Heart left ventricle (tissue), 16 donors: ENCODE results near the gene CHN1. TPM values are rescaled to one million over a fixed set of nuclear protein-coding genes. Genes with fewer than 3 reads are reported as not detected.

Experiments used
- ATAC-seq, 4 donors: fragments of 200-7000 bp; cut with Tn5 transposase; one replicate each; pipeline ENCODE4 v1.9.1; 2020 to 2022; ENCODE audit warnings: moderate library complexity in 4 of 4, mild to moderate bottlenecking in 3 of 4, moderate number of reproducible peaks in 1 of 4
- DNase-seq, 5 donors: peaks; one replicate each; pipeline ENCODE4 v3.0.0-alpha.2; 2020
- H3K27ac ChIP-seq, 12 donors: fragments of 200-600 bp; sonication (generic) in 4 of 12; one replicate each; pipeline versions ENCODE4 v1.5.0 to v1.8.0; 2016 to 2022; ENCODE audit warnings: mild to moderate bottlenecking in 2 of 12
- H3K27me3 ChIP-seq, 9 donors: fragments of 200-600 bp; sonication (generic) in 2 of 9; one replicate each; pipeline versions ENCODE4 v1.5.1 to v1.8.0; 2016 to 2022; ENCODE audit warnings: mild to moderate bottlenecking in 3 of 9
- H3K36me3 ChIP-seq, 9 donors: fragments of 200-600 bp; sonication (generic) in 2 of 9; one replicate each; pipeline versions ENCODE4 v1.5.0 to v1.8.0; 2018 to 2022; ENCODE audit warnings: mild to moderate bottlenecking in 2 of 9
- H3K4me1 ChIP-seq, 12 donors: fragments of 200-600 bp; sonication (generic) in 4 of 12; one replicate each; pipeline versions ENCODE4 v1.5.0 to v1.8.0; 2016 to 2022; ENCODE audit warnings: mild to moderate bottlenecking in 3 of 12
- H3K4me3 ChIP-seq, 12 donors: fragments of 200-600 bp; sonication (generic) in 4 of 12; one replicate each; pipeline versions ENCODE4 v1.5.0 to v1.8.0; 2017 to 2022; ENCODE audit warnings: mild to moderate bottlenecking in 9 of 12, moderate library complexity in 4 of 12
- H3K9me3 ChIP-seq, 12 donors: fragments of 200-600 bp; sonication (generic) in 4 of 12; one replicate each; pipeline versions ENCODE4 v1.5.0 to v1.8.0; 2016 to 2022; ENCODE audit warnings: mild to moderate bottlenecking in 1 of 12
- CTCF ChIP-seq, 12 donors: fragments of 200-600 bp; sonication (generic) in 4 of 12; IDR thresholded peaks; one replicate each; pipeline versions ENCODE4 v1.5.0 to v1.8.0; 2018 to 2022; ENCODE audit warnings: antibody characterized with exemption in 12 of 12, mild to moderate bottlenecking in 5 of 12
- POLR2A ChIP-seq, 2 donors: fragments of 450-650 bp; IDR thresholded peaks; one replicate each; pipeline ENCODE4 v1.6.1; 2017; ENCODE audit warnings: antibody characterized with exemption in 2 of 2, mild to moderate bottlenecking in 2 of 2, moderate library complexity in 2 of 2
- WGBS, 4 donors: extraction: QIAGEN DNeasy Blood & Tissue Kit in 2 of 4; methylation state at CpG; one replicate each; pipeline versions ENCODE4 v1.1.5 to v1.1.7; 2013 to 2018; 5-methylcytosine and 5-hydroxymethylcytosine counted together
- intact Hi-C, 10 donors: fragments of 100-400 bp; cut with DNase I; formaldehyde crosslinking; loops; one replicate each; pipeline versions ENCODE4 v1.11.1 to v1.14.2; 2022
- polyA plus RNA-seq, 2 donors: library from polyadenylated mRNA; stranded (reverse); fragments of 200-250 nt; gene quantifications; one replicate each; pipeline ENCODE4 v1.2.3, GENCODE V29; 2013
- total RNA-seq, 9 donors: library from RNA; depleted of rRNA in 2 of 9; stranded (reverse); fragments of >200 nt in 2 of 9; fragmentation: NEBNext Ultra II Directional in 3 of 9; extraction: Animal tissue kit (Norgen Biotek cat#: 25700) in 3 of 9; gene quantifications; one replicate each; pipeline versions ENCODE4 v1.1.0 to v1.2.4, GENCODE V29; 2016 to 2023
- donor health status: ischemic (EF 13 %, LVEDD 7.1; RV severe dilation, severe dysfunction).
- donor health status: healthy with polysubstance abuse.
- donor health status: DM: no; HTN: yes; CAD: no.
- donor health status: DM: no; HTN: no; CAD: no.
- donor health status: ischemic (EF 25% LVEDD 6.9; RV normal size, moderate dysfunction).
- donor health status: ischemic (EF 25% LVEDD 5.7; RV mildly dilated, moderate dysfunction).
- donor health status: healthy.
- donor health status: DM: yes; HTN: yes; CAD: no.
- donor health status: ischemic (EF 35%, LVEDD 5.7; RV mildly dilated, moderate dysfunction).
- donor health status: nonischemic (EF 11% LVEDD 7.7; RV severe dilation, severe dysfunction).
- donor health status: DM: yes; HTN: yes; CAD: no.
- donor health status: PGD.
- donor health status: ischemic (EF 29% LVEDD 5.4; RV normal size, mild dysfunction).
- donor health status: nonischemic (EF 23%, LVEDD 6.1; RV moderate dilation, normal function).

The CHN1 gene
- total and polyA plus RNA-seq, 11 donors = 6.9 to 24.3 (median 19.2) TPM

GRCh38 chr2:174981331-174981730 lies 23.9 kb downstream of the CHN1 start:
- no peak for TF ChIP-seq CTCF (IDR thresholded peaks at IDR 0.05)
- no peak for TF ChIP-seq POLR2A (IDR thresholded peaks at IDR 0.05)
- Histone ChIP-seq H3K27me3 (no peaks in the 10 kb centered on the region), H3K36me3 (no peaks in the 10 kb centered on the region), H3K27ac (no peak overlapping the region), H3K9me3 (no peaks in the 10 kb centered on the region), H3K4me3 (no peak overlapping the region), H3K4me1 (peaks cover 0 to 5% (median 0%) of the 10 kb centered on the region in 12 donors)
- 83 to 92% (median 85%) methylated on average over 2 of the region's 2 CpGs for WGBS, 4 donors
- ATAC-seq = no peak
- intact Hi-C loops = no loop called here
- DNase-seq = no peak

- WGBS, 4 donors = 74 to 84% (median 79%) methylated on average over 1 of the region's 1 CpG
- intact Hi-C loops = no loop called here
- Histone ChIP-seq H3K4me3 (no peak overlapping the region), H3K36me3 (no peaks in the 10 kb centered on the region), H3K27me3 (no peaks in the 10 kb centered on the region), H3K27ac (no peak overlapping the region), H3K9me3 (no peaks in the 10 kb centered on the region), H3K4me1 (no peaks in the 10 kb centered on the region)
- ATAC-seq (no peak), DNase-seq (no peak)
- no peak for TF ChIP-seq POLR2A (IDR thresholded peaks at IDR 0.05)
- no peak for TF ChIP-seq CTCF (IDR thresholded peaks at IDR 0.05)
Measured at GRCh38 chr2:174979996-174980395, 25.2 kb downstream of the CHN1 start.

- H3K4me1 ChIP-seq = peaks cover 0 to 10% (median 1%) of the 10 kb centered on the region in 12 donors
- H3K9me3 ChIP-seq = no peaks in the 10 kb centered on the region
- no peaks in the 10 kb centered on the region for H3K27me3 ChIP-seq
- H3K36me3 ChIP-seq = no peaks in the 10 kb centered on the region
- no peak for DNase-seq
- WGBS, 4 donors = 95 to 98% (median 97%) methylated on average over 2 of the region's 2 CpGs
- intact Hi-C loops = no loop called here
- no peak for ATAC-seq
- H3K4me3 ChIP-seq = no peak overlapping the region
- H3K27ac ChIP-seq = no peak overlapping the region
- TF ChIP-seq CTCF (IDR thresholded peaks at IDR 0.05) = no peak
- TF ChIP-seq POLR2A (IDR thresholded peaks at IDR 0.05) = no peak
Measured at GRCh38 chr2:174977364-174977763, 27.8 kb downstream of the CHN1 start.

GRCh38 chr2:174974131-174974530 lies 31.1 kb downstream of the CHN1 start:
- WGBS, 4 donors = 92 to 97% (median 95%) methylated on average over 4 of the region's 4 CpGs
- Histone ChIP-seq H3K4me3 (no peak overlapping the region), H3K36me3 (no peaks in the 10 kb centered on the region), H3K27me3 (no peaks in the 10 kb centered on the region), H3K27ac (no peak overlapping the region), H3K9me3 (no peaks in the 10 kb centered on the region), H3K4me1 (peaks cover 0 to 21% (median 10%) of the 10 kb centered on the region in 12 donors)
- intact Hi-C loops = no loop called here
- TF ChIP-seq POLR2A (IDR thresholded peaks at IDR 0.05) (no peak), CTCF (IDR thresholded peaks at IDR 0.05) (no peak)
- ATAC-seq = no peak
- no peak for DNase-seq
